Activated naive CD4-positive, alpha-beta T cell treated with anti-CD3 and anti-CD28 coated beads, Interleukin-2, amount 50 U/mL, for 16 hours (primary cell): ENCODE data around the gene SECISBP2.
"Not testable (repeated sequence)": the region's sequence is repeated elsewhere in the genome, so short reads cannot be mapped to it uniquely, and the experiment has no call there.

Experiments
- DNase-seq: peaks from one replicate; pipeline ENCODE4 v3.0.0-alpha.2; 2020

The SECISBP2 gene

DNA sequence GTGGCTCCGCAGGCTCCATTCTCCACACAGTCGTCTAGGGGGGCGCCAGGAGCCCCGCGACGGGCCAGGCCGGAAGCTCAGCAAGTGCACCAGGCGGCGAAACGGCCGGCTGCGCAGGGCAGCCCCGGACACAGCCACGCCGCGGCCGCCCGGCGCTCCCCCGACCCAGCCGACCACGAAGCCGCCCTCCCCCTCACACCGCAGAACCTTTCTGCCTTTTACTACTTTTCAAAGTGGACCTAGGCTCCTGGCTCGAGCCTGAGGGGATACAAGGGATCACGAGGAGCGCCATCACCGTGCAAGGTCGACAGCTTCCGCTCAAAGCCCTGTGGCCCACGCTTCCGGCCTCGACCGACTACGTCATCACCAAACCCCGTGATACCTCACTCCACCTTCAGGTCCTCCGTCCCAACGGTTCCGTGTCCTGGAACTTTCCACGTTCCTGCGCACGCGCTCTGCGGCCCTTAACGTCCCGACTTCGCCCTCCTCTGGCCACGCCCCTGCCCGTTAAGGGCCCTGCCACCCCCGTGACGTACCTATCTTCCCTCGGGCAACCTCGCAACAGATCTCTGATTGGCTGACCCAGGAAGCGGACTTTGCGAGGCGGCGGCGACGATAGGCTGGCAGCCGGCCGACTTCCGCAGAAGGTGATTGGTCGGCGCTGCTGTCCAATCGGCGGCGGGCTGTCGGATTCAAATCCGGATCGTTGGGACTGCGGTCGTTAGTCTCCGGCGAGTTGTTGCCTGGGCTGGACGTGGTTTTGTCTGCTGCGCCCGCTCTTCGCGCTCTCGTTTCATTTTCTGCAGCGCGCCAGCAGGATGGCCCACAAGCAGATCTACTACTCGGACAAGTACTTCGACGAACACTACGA is 7.6 kb upstream of the SECISBP2 start, which contains the start of gene CKS2:
Gene CKS2, plus strand, starts transcription at position 721 of the 871 bp plus-strand sequence. Its CDS starts 98 bp downstream, at position 819.
- DNase-seq, result peak; percentile 100

DNA sequence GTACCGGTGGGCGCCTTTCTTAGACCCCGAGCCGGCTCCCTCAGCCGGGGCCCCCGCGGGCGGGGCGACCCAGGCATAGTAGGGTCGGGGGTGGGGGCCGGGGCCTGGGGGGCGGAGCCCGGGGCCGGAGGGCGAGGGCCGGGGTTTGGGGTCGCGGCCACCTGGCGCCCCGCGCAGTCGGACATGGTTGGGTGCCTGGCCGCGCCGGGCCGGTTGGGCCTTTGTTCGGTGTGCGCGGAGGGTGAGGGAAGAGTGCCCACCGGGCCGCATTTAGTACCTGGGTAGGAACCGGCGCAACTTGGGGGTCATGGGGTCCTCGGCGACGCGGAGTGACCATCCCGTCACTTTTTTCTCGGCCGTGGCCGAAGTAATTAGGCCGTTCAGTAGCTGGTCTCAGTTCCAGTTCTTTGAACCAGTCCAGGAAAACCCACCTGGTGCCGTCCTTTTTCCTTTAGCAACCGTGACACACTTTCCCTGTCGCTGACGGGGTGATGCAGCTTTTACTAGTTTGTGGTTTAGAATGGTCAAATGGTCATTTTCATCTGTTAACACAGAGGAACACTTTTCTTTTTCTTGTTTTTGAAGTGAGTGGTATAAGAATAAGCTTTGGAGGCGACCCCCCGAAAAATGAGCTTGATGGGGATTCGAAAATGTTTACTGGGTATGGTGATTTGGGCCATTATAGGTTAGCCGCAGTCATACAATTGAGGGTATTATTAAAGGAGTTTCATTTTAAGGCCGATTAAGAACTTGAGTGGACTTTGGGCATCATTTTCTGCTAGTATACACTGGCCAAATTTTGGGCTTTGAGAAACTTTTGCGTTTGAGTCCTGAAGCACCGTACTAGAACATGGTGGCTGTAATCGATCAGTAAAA is 6.7 kb upstream of the SECISBP2 start:
- DNase-seq, result peak; percentile 15

DNA sequence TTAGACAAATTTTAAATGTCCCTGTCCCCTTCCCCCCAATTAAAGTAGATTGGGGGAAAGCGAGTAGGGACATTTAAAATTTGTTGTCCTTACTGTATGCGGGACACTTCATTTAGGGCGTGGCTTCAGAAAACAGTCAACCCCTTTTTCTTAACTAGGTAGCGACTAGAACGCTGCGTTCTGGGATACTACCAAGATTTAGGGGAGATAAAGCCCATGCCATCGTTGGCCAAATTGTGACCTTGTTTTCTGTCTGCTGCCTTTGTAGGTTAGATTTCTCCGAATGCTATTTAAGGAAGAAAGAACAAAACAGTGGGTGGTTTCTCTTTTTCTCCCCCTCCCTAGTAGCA is 6.1 kb upstream of the SECISBP2 start:
- DNase-seq, result no peak

DNA sequence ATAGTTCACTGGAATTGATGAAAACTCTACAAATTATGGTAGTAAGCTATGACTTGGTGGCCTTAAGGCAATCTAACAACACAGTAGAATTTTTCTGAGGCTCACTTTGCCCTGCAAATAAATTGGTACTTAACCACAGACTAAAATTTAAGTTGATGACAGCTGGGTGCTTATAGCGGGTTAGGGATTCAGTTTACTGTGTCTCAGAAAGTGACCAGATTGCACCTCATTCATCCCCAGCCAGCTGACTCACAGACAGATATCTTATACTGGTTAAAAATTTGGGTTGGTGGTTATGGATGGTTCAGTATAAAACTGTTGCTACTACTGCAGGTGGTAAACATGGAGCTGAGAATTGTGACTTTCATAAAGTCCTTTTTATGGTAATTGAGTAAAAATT is 4.5 kb upstream of the SECISBP2 start:
- DNase-seq, result no peak

DNA sequence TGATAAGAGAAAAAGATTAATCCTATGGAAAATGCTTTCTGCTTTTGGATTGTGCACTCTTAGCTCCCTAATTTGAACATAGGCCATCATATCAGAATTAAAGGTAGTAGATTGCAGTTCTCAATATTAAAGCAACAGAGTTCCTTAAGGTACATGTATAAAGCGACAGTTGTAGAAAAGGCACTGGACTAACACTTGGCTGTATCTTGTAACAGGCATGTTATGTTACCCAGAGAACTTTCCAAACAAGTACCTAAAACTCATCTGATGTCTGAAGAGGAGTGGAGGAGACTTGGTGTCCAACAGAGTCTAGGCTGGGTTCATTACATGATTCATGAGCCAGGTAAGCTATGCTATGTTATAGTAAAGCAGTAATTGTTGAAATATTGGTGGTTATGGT is 3.3 kb upstream of the SECISBP2 start:
- DNase-seq, result no peak

DNA sequence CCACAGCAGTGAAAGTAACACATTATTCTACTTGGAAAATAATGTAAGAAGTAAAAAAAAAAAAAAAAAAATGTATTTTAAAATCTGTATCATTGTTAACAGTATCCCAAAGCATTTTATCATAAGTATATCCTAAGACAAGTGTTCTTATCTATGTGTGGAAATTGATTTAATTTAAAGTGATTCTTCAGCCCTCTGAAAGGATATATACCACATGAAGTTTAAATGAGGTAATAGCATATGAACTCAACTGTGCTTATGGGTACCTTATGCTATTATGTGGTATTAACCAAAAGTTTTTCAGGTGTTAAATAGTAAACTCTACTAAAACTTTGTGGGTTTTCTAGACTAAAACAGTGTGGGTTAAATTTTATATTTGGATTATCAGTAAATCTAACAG is 2.8 kb upstream of the SECISBP2 start:
- DNase-seq, result no peak

DNA sequence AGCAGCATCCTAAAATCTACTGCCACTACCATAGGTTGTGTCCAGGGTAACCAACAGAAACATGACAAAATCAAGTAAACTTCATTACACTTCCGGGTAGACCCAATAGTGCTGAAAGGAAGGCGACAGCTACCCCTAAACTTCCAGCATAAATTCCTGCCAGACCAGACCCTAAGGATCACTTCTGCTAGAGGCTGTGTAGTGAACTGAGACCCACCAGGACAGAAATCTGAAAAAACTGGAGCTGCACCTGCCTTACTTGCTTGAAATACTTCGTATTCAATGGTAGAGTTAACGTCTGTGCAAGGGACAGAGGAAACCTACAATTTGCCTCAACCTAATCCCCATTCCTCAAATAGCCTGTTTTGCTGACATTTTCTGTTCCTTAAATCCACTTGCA is 1.0 kb upstream of the SECISBP2 start:
- no peak for DNase-seq

DNA sequence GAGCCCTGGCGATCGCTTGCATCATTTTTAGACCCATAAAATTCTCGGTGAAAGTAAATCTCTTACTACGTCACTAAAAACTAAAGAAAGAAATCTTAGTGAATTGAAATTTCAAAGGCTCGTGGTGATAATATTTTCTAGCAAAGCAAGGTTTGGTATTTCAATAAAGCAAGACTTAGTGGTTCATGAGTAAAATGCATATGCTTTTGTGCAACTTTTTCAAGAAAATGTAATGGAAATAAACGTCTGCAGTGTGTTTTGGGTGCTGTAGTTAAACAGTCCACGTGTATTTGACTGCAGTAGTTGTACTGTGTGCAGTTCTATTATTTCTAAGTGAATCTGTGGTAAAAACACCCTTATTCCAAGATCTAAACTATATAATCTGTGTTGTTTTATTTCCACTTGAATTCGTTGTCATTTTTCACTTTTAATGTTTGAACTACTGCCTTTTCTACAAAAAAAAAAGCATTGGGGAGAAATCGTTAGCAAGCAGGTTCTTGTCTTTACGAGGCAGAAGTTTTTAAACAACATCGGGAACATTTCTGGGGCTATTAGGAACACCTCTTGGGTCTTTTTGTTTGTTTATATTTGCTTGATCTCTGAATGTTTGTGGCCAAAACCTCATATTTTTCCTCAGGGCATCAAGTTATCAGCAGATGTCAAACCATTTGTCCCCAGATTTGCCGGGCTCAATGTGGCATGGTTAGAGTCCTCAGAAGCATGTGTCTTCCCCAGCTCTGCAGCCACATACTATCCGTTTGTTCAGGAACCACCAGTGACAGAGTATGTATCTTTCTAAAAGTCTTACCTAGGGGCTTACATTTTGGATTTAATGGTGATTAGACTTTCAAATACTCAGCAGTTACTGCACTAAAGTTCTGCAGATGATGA is 960 bp downstream of the SECISBP2 start:
- no peak for DNase-seq

DNA sequence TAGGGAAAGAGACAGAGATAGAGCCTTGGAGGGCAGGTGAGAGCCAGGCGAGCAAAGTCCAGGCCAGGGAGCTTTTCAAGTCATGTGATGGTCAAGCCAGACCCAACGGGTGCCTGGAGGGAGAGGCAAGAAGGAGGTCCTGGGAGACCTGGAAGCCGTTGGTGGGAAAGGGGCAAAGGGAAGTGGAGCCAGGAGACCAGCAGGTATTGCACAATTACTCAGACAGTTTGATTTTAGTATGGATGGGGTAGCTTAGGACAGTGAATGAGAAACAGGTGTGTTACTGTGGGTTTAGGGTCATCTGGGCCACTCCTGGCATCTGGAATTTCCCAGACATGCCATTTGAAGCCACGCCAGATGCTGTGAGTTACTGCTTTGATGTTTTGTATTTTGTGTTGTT is 5.1 kb downstream of the SECISBP2 start:
- DNase-seq, result no peak

DNA sequence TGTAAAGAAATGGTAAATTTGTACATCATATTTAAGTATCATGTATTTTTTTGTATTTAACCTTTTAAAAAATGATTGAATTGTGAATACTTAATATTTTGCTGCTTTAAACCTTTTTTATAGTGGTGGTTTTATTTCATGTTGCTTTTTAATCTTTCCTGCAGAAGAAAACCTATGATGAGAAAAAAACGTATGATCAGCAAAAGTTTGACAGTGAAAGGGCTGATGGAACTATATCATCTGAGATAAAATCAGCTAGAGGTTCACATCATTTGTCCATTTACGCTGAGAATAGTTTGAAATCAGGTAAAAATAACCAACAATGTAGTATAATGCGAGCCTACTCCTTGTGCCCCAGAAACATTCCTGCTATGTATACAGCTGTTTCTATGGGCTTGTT is 7.4 kb downstream of the SECISBP2 start:
- DNase-seq, result no peak

DNA sequence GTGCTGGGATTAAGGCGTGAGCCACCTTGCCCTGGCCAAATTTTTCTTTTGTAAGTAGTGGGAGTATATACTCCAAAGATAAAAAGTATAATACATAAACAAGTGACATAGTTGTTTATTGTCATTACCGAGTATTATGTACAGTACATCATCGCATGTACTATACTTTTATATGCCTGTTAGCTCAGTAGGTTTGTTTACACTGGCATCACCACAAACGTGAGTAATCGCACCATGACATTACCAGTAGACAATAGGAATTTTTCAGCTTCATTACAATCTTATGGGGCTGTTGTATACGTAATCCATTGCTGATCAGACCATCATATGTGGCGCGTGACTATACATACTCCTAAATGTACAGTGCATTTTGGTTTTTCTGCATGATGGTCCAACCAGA is 9.8 kb downstream of the SECISBP2 start:
- DNase-seq, result no peak

DNA sequence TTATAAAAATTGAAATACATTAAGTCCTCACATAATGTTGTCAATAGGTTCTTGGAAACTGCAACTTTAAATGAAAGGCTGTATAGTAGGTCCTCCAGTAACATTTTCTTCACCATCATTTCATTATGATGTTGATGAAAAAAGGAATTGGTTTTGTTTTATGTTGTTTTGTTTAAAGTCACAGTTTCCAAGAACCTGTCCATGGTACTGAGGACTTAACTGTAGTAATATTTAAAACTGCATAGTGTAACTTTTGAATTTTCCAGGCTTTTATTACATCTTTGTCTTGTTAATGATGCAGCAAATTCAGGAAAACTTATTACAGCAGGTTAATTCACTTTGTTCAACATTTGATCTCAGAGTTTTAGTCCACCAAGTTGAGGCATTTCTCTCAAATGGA is 11.6 kb downstream of the SECISBP2 start:
- no peak for DNase-seq

DNA sequence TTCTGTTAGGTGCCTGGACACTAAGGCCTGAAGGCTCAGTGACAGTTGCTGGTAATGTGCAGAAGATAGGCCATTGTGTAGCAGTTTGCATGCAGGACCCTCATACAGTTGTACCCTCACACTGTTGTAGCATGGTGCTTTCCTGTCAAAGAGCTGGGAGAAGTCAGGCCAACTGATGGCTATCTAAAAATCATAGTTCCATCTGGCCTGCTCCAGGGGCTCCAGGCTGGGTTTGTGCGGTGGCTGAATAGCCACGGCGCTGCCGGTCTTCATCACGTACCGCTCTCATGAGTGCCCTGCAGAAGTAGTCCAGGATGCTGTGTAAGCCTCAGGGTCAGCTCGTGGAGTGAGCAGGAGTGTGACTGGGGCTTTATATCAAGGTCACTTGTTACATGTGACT is 12.2 kb downstream of the SECISBP2 start:
- no peak for DNase-seq

DNA sequence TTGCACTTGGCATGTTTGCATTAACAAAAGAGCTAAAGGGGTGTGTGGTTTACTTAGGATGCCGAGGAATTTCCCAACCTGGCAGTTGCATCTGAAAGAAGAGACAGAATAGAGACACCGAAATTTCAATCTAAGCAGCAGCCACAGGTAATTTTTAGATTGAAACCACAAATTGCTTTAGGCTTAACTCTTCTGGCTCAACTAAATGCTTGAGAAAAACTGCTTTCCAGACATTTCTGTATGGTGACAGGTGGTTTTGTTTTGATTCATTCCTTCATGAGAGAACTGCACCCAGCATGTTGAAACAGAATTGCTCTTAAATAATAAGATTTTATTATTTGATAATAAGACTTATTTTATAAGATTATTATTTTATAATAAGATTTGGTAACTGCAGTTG is 21.5 kb downstream of the SECISBP2 start:
- no peak for DNase-seq

DNA sequence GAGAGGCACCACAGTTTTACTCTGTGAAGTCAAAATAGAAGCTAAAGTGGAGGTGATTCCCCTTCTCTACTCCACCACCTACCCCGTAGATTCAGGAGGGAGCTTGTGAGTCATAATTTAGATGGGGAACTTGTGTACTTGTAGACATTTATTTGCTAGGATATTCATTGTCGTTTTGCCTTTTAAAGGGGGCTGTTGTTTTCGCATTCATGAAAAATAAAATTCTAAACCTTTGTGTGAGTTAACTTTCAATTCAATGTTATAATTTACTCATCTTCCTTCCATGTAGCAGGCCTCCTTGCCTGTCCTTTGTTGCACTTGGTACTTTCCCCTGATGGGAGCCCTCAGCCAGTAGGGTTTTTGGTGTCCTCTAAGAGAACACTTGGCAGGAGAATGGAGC is 22.0 kb downstream of the SECISBP2 start:
- no peak for DNase-seq

DNA sequence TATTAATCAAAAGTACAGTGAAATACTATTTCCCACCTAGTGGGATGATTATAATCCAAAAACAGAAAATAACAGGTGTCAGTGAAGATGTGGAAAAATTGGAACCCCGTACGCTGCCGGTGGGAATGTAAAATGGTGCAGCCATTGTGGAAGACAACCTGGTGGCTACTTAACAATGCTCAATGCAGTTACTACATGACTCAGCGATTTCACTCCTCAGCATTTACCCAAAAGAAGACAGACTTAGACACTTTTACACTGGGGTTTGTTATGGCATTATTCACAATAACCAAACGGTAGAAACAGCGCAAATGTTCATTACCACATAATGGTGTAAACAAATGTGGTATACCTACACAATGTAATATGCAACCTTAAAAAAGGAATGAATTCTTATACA is 23.9 kb downstream of the SECISBP2 start:
- DNase-seq, result no peak

DNA sequence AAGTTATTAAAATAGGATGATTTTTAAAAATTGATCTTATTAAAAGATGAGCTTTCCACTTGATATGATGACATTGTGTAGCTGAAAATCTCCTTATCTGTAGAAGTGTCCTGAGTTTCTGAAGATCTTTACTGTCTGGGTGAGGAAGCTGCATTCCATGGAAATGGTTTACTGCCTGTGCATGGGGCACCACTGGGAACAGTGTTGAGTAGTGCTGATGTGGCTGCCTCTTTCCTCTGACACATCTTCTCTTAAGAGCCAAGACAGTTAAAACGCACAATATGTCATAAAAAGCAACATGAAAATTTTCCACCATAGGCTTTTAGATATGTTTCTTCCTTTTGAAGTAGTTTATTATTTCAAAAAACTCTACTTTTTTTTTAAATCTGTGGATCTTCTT is 24.6 kb downstream of the SECISBP2 start:
- DNase-seq, result no peak

DNA sequence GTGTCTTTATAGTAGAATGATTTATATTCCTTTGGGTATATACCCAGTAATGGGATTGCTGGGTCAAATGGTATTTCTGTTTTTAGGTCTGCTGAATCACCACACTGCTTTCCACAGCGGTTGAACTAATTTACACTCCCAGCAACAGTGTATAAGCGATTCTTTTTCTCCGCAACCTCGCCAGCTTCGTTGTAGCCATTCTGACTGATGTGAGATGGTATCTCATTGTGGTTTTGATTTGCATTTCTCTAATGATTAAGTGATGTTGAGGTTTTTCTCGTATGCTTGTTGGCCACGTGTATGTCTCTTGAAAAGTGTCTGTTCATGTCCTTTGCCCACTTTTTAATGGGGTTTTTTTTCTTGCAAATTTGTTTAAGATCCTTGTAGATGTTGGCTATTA is 25.5 kb downstream of the SECISBP2 start:
- not testable (repeated sequence) for DNase-seq

DNA sequence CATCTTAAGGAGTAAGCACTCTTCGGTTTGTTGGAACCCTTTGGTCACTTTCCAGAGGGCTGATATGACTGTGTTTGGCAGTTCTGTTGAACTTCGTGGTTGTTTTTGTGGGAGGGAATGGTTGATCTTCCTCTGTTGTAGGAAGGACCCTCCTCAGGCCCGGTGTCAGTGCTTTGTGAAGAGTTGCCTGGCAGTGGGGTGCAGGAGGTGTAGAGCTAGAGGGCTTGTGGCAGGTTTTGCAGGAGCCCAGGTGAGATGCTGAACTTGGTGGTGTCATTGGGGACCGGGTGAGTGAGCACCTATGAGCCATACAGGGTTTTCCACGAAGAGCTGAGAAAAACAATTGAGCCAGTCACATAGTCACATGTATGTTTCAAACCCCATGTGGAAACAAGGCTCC is 27.2 kb downstream of the SECISBP2 start:
- no peak for DNase-seq

DNA sequence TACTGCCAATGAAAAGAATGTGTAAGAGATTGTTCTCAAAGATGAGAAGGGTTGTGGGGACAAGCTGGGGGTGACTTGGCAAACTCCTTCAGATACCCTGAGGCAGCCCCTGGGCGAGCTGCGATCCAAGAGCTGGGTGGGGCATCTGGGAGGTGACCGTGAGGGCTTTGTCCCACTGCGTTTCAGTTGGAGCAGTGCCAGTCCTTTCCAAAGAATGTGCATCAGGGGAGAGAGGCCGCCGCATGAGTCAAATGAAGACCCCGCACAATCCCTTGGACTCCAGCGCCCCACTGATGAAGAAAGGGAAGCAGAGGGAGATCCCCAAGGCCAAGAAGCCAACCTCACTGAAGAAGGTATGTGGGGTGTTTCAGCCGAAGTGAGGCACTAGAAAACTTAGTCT is 28.4 kb downstream of the SECISBP2 start:
- DNase-seq, result no peak

DNA sequence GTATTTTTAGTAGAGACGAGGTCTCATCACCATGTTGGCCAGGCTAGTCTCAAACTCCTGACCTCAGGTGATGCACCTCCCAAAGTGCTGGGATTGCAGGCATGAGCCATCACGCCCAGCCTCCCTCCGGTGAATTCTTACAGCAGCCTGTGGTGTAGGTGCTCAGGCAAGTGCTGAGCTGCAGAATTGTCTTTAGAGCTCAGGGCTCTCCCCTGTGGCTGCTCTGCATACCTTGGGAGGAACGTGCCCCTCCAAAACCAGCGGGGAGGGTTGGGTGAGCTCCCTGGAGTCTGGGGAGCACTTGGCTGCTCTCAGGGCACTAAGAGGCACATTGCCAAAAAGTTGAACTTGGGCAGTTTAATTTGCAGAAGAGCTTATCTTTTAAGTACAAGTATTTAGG is 29.4 kb downstream of the SECISBP2 start:
- no peak for DNase-seq

DNA sequence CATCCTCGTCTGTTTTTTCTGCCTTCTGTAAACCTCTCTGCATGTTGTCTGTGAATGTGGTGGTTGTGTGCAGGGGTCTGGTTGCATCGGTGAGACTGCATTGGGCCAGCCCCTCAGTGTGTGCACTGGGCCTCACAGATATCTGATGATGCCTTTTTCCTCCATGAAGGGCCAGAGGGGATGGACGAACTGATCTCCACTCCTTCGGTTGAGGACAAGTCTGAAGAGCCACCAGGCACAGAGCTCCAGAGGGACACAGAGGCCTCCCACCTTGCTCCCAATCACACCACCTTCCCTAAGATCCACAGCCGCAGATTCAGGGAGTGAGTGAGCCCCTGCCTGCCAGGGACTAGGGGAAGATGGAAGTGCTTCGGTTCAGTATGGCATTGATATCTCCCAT is 31.3 kb downstream of the SECISBP2 start:
- no peak for DNase-seq

DNA sequence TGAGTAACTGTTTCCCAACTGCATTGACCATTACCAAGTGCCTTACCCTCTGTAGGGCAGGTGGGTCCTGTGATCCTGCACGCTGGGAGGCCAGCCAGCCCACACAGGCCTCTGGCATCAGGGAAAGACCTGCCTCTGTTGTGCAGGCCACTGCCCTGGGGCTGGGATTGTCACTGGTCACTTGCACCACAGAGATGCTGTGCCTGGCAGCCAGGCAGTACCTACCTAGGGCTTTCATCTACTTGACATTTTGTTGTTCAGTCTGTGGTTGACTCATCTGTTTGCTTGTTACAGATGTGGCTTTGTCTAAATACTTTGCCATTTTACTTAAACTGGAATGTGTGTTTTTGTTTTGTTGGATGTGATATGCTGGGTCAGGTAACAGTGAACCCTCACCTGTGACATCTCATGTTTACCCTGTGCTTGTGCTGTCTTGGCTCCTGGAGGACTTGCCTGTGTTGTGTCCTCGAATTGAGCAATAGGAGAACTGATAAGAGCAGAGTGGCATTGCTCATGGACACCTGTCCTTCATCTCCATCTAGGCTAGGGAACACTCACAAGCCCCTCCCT is 32.8 kb downstream of the SECISBP2 start:
- DNase-seq, result no peak
